ENCODE data around the gene EHMT2. TPM values are rescaled to one million over a fixed set of nuclear protein-coding genes. Genes with fewer than 3 reads are reported as not detected.

The EHMT2 gene
- total and polyA plus RNA-seq, 2 of the 8 experiments (the other 6 are each of a cell fraction or from before 2014, with no cell fraction given), result 125 to 177 TPM

GRCh38 chr6:31903957-31904356, 6.5 kb upstream of the EHMT2 start (continued):
- TF ChIP-seq, protein P1, sequence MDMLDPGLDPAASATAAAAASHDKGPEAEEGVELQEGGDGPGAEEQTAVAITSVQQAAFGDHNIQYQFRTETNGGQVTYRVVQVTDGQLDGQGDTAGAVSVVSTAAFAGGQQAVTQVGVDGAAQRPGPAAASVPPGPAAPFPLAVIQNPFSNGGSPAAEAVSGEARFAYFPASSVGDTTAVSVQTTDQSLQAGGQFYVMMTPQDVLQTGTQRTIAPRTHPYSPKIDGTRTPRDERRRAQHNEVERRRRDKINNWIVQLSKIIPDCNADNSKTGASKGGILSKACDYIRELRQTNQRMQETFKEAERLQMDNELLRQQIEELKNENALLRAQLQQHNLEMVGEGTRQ (IDR thresholded peaks at IDR 0.05; ENCODE audit: low read length), result no peak
- TF ChIP-seq, protein P2, sequence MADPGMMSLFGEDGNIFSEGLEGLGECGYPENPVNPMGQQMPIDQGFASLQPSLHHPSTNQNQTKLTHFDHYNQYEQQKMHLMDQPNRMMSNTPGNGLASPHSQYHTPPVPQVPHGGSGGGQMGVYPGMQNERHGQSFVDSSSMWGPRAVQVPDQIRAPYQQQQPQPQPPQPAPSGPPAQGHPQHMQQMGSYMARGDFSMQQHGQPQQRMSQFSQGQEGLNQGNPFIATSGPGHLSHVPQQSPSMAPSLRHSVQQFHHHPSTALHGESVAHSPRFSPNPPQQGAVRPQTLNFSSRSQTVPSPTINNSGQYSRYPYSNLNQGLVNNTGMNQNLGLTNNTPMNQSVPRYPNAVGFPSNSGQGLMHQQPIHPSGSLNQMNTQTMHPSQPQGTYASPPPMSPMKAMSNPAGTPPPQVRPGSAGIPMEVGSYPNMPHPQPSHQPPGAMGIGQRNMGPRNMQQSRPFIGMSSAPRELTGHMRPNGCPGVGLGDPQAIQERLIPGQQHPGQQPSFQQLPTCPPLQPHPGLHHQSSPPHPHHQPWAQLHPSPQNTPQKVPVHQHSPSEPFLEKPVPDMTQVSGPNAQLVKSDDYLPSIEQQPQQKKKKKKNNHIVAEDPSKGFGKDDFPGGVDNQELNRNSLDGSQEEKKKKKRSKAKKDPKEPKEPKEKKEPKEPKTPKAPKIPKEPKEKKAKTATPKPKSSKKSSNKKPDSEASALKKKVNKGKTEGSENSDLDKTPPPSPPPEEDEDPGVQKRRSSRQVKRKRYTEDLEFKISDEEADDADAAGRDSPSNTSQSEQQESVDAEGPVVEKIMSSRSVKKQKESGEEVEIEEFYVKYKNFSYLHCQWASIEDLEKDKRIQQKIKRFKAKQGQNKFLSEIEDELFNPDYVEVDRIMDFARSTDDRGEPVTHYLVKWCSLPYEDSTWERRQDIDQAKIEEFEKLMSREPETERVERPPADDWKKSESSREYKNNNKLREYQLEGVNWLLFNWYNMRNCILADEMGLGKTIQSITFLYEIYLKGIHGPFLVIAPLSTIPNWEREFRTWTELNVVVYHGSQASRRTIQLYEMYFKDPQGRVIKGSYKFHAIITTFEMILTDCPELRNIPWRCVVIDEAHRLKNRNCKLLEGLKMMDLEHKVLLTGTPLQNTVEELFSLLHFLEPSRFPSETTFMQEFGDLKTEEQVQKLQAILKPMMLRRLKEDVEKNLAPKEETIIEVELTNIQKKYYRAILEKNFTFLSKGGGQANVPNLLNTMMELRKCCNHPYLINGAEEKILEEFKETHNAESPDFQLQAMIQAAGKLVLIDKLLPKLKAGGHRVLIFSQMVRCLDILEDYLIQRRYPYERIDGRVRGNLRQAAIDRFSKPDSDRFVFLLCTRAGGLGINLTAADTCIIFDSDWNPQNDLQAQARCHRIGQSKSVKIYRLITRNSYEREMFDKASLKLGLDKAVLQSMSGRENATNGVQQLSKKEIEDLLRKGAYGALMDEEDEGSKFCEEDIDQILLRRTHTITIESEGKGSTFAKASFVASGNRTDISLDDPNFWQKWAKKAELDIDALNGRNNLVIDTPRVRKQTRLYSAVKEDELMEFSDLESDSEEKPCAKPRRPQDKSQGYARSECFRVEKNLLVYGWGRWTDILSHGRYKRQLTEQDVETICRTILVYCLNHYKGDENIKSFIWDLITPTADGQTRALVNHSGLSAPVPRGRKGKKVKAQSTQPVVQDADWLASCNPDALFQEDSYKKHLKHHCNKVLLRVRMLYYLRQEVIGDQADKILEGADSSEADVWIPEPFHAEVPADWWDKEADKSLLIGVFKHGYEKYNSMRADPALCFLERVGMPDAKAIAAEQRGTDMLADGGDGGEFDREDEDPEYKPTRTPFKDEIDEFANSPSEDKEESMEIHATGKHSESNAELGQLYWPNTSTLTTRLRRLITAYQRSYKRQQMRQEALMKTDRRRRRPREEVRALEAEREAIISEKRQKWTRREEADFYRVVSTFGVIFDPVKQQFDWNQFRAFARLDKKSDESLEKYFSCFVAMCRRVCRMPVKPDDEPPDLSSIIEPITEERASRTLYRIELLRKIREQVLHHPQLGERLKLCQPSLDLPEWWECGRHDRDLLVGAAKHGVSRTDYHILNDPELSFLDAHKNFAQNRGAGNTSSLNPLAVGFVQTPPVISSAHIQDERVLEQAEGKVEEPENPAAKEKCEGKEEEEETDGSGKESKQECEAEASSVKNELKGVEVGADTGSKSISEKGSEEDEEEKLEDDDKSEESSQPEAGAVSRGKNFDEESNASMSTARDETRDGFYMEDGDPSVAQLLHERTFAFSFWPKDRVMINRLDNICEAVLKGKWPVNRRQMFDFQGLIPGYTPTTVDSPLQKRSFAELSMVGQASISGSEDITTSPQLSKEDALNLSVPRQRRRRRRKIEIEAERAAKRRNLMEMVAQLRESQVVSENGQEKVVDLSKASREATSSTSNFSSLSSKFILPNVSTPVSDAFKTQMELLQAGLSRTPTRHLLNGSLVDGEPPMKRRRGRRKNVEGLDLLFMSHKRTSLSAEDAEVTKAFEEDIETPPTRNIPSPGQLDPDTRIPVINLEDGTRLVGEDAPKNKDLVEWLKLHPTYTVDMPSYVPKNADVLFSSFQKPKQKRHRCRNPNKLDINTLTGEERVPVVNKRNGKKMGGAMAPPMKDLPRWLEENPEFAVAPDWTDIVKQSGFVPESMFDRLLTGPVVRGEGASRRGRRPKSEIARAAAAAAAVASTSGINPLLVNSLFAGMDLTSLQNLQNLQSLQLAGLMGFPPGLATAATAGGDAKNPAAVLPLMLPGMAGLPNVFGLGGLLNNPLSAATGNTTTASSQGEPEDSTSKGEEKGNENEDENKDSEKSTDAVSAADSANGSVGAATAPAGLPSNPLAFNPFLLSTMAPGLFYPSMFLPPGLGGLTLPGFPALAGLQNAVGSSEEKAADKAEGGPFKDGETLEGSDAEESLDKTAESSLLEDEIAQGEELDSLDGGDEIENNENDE (IDR thresholded peaks at IDR 0.05; ENCODE audit: insufficient replicate concordance, low read length), result no peak
- TF ChIP-seq SIRT6 (IDR thresholded peaks at IDR 0.05; ENCODE audit: low read length), result no peak

Data from H1 (cell line).